ENCODE measurements around the gene EVI5.
"Not testable (repeated sequence)": the region's sequence is repeated elsewhere in the genome, so short reads cannot be mapped to it uniquely, and the experiment has no call there.

The EVI5 gene

GRCh38 chr1:92791487-92792066 lies 6.7 kb upstream of the EVI5 start:
- DNase-seq, result peak; percentile 51

- DNase-seq, result no peak
Measured at GRCh38 chr1:92790867-92791266, 6.0 kb upstream of the EVI5 start.

GRCh38 chr1:92790081-92790480 lies 5.2 kb upstream of the EVI5 start:
- DNase-seq, result no peak

GRCh38 chr1:92786111-92786901 lies 1.4 kb upstream of the EVI5 start:
- DNase-seq, result no peak

DNA sequence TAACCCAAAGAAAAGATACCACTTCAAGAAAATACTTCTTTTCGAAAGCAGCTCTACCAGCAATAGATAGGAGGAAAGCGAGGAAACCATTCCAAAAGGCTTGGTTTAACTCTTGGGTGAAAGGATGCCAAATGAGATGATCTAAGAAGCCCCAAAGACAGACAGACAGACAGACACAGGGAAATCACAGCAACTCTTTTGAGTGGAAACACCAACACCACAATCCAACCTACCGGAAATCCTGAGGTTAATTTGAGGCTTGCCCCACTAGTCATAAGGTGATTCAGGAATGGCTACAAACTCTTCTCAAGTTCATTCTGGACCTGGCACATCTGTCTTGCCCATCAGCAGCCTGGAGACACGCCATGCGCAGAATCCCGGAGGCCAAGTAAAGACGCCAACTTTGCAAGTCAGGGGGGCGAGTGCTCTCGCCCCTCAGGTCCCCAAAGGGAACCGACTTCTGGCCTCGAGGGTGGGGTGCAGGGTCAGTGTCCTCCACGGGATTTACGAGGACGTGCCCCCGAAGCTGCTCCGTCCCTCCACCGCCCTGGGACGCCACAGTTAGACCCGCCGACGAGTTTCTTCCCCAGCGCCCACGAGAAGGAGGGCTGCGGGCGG lies 778 bp downstream of the EVI5 start:
- DNase-seq, result no peak

DNA sequence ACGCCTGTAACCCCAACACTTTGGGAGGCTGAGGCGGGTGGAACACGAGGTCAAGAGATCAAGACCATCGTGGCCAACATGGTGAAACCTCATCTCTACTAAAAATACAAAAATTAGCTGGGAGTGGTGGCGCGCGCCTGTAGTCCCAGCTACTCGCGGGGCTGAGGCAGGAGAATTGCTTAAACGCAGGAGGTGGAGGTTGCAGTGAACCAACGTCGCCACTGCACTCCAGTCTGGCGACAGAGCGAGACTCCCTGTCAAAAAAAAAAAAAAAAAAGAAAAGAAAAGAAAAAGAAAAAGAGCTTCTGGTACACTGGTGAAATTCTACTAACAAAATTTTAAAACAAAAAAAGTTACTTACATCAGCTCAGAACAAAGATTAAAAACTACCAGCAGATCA lies 1.4 kb downstream of the EVI5 start:
- not testable (repeated sequence) for DNase-seq

DNA sequence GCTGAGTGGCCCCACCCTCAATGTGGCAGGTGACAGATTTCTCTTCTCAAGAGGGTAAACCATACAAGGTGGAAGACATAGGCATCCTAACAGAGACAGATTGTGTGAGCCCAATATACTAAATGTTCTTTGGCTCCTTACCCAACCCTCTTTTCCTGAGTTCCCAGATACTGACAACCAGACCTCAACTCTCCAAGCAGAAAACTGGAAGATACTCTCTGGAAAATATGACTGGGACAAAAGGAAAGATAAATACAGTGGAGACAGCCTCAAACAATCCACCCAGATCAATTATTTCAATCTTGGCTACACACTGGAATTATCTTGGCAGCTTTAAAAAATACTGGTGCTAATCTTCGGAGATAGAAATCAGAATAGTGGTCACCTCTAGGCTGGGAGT lies 6.5 kb downstream of the EVI5 start:
- DNase-seq, result no peak

DNA sequence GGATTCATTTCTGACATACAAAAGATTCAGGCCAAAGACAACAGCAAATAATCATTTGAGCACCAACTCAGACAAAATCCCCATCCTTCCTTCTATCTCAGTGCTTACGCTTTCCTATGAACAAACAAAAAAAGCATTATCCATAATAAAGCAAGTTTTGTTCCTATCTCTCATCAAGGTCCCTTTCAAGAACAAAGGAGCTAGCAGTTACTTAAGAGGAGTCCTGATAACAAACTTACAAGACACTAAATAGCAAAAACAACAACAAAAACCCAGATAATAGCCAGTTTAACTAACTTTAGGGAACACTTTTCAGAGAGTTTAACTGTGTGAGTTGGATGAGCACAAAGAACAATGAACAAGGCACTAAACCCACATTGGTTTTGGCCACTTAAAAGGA lies 10.5 kb downstream of the EVI5 start:
- no peak for DNase-seq

DNA sequence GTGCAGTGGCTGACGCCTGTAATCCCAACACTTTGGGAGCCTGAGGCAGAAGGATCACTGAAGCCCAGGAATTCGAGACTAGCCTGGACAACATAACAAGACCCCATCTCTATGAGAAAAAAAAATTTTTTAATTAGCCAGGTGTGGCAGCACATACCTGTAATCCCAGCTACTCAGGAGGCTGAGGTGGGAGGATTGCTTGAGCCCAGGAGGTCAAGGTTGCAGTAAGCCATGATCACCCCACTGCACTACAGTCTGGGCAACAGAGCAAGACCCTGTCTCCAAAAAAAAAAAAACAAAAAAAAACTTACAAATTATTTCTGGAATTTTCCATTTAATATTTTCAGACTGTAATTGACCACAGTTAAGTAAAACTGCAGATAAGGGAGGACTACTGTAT lies 11.2 kb downstream of the EVI5 start:
- not testable (repeated sequence) for DNase-seq

DNA sequence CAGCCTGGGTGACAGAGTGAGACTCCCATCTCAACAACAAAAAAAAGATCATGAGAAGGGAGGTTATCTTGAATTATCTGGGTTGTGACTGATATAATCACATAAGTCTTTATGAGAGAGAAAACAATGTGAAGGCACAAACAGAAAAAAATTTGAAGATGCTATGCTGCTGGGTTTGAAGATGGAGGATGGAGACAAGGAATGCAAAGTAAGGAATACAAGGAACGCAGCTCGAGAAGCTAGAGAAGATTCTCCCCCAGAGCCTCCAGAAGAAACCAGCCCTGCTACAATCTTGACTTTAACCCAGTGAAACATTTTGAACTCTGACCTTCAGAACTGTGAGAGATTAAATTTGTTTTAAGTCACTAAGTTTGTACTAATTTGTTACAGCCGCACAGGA lies 15.1 kb downstream of the EVI5 start:
- DNase-seq, result no peak

- no peak for DNase-seq
Measured at GRCh38 chr1:92768915-92769314, 16.0 kb downstream of the EVI5 start.

- no peak for DNase-seq
Measured at GRCh38 chr1:92768296-92768695, 16.6 kb downstream of the EVI5 start.

DNA sequence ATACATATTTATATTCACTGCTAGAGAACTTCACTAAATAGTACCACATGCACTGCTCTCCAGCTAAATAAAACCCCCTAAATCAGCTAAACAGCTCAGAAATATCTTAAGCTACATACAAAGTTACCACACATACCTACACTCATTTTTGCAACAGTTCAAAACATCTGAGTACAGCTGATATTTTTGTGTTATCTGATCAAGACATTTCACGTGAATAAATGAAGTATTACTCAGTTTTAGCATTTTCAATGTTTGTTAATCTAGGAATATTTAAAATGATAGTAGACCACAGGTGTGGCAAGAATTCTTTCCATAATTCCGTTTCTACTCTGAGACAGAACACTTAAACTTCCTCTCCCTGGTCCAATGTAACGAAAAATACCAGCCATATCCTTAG lies 20.8 kb downstream of the EVI5 start:
- DNase-seq, result no peak

DNA sequence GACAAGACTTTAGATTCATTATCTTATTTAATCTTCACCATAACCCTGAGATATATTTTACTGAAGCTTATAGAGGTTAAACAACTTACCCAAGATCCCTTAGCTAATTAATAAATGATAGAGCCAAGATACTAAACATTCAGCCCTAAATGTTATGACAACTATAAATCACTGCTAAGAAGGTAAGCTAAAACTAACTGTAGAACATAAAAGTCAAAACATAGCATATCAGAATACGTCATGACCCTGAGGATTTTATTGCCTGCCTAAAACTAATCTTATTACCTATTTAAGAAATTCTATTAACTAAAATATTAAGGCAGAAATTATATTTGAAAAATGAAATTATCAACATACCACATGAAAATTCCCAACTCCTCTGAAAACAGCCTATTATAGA lies 22.6 kb downstream of the EVI5 start:
- no peak for DNase-seq

DNA sequence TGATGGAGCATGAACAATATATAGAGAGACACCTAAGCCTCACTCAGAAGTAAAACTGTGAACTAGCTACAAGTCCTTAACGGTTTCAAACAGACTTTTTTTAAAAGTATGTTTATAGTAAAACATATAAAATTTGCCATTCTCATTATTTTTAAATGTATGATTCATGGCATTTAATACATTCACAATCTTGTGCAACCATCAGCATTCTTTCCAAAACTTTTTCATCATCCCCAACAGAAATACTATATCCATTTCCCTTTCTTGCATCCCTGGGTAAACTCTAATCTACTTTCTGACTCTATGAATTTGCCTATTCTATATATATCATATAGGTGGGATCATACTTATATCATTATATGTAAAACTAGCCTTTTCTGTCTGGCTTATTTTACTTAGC lies 25.5 kb downstream of the EVI5 start:
- no peak for DNase-seq

DNA sequence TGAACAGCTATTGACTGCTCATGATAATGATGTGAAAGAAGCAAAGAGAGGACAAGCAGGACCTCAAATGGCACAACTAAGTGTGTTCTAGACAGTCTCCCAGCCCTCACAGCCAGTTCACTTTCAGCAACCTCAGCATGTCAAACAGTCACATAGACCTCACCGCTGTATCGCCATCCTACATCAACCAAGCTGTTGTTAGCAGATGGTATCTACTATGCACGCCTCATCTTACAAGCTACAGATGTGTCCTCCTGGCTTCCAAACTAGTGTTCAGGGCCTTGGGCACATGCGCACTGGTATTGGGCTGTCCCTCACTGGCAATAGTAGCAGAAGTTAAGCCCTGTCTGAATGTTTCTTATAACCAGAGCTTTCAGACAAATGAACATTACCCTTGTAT lies 28.4 kb downstream of the EVI5 start:
- no peak for DNase-seq

DNA sequence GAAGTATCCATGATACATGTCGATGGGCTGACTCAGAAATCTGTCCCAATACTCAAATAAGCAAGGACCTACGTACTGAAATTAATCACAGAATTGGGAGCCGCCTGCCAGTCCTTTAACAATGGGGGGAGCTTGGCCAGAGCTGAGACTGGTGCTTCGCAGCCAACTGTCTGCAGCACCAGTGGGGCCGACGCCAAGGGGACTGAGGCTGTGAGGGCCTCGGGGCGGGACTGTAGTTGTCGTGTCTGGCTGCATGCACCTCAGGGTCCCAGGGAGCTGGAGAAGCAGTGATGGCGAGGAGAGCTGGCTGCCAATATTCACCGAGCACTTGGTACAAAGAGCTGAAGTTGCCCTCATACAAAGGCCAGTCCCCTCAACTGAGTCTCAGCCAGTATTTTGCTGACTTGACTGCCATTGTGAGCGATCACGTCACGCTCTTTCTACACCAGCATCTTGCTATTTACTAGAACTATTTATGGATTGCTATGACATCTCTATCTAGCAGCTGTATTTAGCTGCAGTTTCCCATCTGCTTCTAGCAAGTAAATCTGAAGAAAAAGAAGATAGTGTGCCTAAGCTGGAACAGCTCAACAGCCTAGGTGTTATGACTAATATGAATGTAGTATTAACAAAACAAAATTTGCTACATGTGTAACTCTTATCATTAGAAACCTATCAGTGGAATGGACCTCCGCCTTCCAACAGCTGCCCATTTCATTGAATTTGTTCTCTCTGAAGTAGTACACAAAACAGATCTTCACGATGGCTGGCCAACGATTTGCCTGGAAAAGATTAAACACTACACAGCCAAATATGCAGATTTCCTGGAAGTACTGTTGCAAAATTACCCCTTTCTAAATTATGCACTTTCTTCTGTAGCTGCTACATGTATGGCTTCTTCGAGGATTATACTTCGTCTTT lies 29.1 kb downstream of the EVI5 start:
- no peak for DNase-seq

DNA sequence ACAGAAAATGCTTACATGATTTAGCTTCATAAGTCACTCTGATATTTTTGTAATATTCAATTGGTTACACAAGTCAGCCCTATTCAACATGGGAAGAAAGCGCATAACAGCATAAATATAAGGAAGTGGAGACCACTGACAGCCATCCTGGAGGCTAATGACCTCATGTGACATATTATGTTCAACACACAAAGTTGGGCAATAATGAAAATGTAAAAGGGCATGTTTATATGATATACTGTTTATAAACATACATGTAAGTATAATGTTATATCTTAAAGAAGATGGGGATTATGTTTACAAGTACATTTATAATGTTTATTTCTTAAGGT lies 30.2 kb downstream of the EVI5 start:
- no peak for DNase-seq

DNA sequence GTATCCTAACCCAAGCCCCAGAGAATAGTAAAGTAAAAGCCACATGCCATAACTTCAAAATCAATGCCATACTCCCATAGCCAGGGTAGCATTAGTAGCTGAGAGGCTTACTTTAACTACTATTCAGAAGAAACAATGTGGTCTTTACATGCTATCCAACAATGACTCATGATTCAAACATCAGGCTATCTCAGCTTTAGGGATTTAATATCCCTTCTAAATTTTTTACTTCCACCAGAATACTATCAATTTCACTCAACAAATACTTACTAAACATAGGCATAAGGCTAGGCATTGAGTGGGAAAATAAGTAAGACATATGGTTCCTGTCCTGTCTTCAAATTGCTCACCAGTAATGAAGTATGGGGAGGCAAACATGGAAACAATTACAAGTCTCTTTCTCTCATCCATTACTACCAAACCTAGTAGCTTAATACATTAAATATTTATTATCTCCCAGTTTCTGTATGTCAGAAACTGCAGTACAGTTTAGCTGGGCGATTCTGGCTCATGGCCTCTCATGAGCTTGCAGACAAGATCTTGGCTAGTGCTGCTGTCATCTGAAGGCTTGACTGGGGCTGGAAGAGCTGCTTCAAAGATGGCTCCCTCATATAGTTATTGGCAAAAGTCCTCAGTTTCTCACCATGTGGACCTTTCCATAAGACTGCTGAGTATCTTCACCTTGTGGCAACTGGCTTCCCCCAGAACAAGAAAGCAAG lies 30.7 kb downstream of the EVI5 start:
- DNase-seq, result no peak

GRCh38 chr1:92752719-92753118 lies 32.2 kb downstream of the EVI5 start:
- no peak for DNase-seq

- peak; percentile 63 for DNase-seq
Measured at GRCh38 chr1:92749024-92749634, 35.8 kb downstream of the EVI5 start.

- no peak for DNase-seq
Measured at GRCh38 chr1:92748138-92748537, 36.8 kb downstream of the EVI5 start.

Measured in NCI-H345 (cell line).